HCT116 (cell line): ENCODE measurements around the gene TSC22D4. TPM values are rescaled to one million over a fixed set of nuclear protein-coding genes. Genes with fewer than 3 reads are reported as not detected.
"Not testable (repeated sequence)": the region's sequence is repeated elsewhere in the genome, so short reads cannot be mapped to it uniquely, and the experiment has no call there.

Source experiments
- ATAC-seq: fragments of 200-7000 bp; cut with Tn5 transposase; 2 replicates; pipeline ENCODE4 v1.9.1; 2020; ENCODE audit warnings: mild to moderate bottlenecking, moderate library complexity
- BruUV-seq: library from RNA; stranded (reverse); fragments of 400-500 nt; replicated peaks from 2 replicates; lab custom pipeline; 2021; lab: Mats Ljungman, UMichigan
- CTCF ChIA-PET: fragments of 300-600 bp; sonication (Branson Sonifier 250); formaldehyde crosslinking; loops from one replicate; lab custom pipeline; 2021; ENCODE audit warnings: antibody characterized with exemption; lab: Charles Lee
- POLR2A ChIA-PET: fragments of 300-600, 350-600 bp; sonication (Branson Sonifier 250); formaldehyde crosslinking; loops from one replicate; lab custom pipeline; 2021; ENCODE audit warnings: antibody characterized with exemption; lab: Charles Lee
- RAD21 ChIA-PET, 2 experiments: fragments of 300-600 bp; sonication (Branson Sonifier 250); formaldehyde crosslinking; loops; one replicate each; lab custom pipeline; 2023; ENCODE audit warnings: low total read pairs in 2 of 2; ENCODE audit not compliant: uncharacterized antibody in 2 of 2, unreplicated experiment in 2 of 2, low non-redundant PET in 1 of 2; lab: Charles Lee
- DNase-seq: peaks from one replicate; pipeline ENCODE4 v3.0.0-alpha.2; 2010; ENCODE audit warnings: low read depth, low spot score
- H2AFZ ChIP-seq: fragments of 200-600 bp; shearing (Covaris generic), sonication (generic); 2 replicates; pipeline ENCODE4 v1.6.1; 2017; ENCODE audit warnings: low read depth, mixed run types, mixed read lengths, antibody characterized with exemption, low read length; ENCODE audit not compliant: poor library complexity, severe bottlenecking
- H3K27ac ChIP-seq: 2 replicates; pipeline ENCODE4 v1.5.1; 2012; ENCODE audit warnings: low read depth, low read length
- H3K27me3 ChIP-seq: fragments of 200-600 bp; sonication (generic); 2 replicates; pipeline ENCODE4 v1.6.1; 2016; ENCODE audit warnings: mixed run types, low read length, mixed read lengths; ENCODE audit not compliant: insufficient read depth
- H3K36me3 ChIP-seq, 2 experiments: fragments of 200-500 bp in 1 of 2; fragments of 200-600 bp in 1 of 2; sonication (Bioruptor generic) in 1 of 2; sonication (generic) in 1 of 2; 2 replicates each; pipeline versions ENCODE4 v1.5.1 to v1.6.1; 2014 to 2016; ENCODE audit warnings: low read length in 2 of 2, inconsistent platforms in 1 of 2, mixed read lengths in 1 of 2, mixed run types in 1 of 2; ENCODE audit not compliant: insufficient read depth in 2 of 2, control insufficient read depth in 1 of 2
- H3K4me1 ChIP-seq, 2 experiments: fragments of 200-600 bp in 1 of 2; sonication (generic) in 1 of 2; 2 replicates each; pipeline versions ENCODE4 v1.5.1 to v1.6.1; 2012 to 2017; ENCODE audit warnings: low read length in 2 of 2, inconsistent platforms in 1 of 2, mild to moderate bottlenecking in 1 of 2, mixed read lengths in 1 of 2, mixed run types in 1 of 2, moderate library complexity in 1 of 2; ENCODE audit not compliant: insufficient read depth in 2 of 2, control insufficient read depth in 1 of 2
- H3K4me2 ChIP-seq: fragments of 200-600 bp; sonication (generic); 2 replicates; pipeline ENCODE4 v1.6.1; 2017; ENCODE audit warnings: mixed run types, low read length, mixed read lengths
- H3K4me3 ChIP-seq, 2 experiments: fragments of 200-600 bp in 1 of 2; sonication (generic) in 1 of 2; replicated peaks in 1 of 2; 2 replicates each; pipeline ENCODE4 v1.5.1; 2011 to 2016; ENCODE audit warnings: low read length in 2 of 2, control low read depth in 1 of 2, low read depth in 1 of 2, mild to moderate bottlenecking in 1 of 2, mixed read lengths in 1 of 2, mixed run types in 1 of 2
- H3K79me2 ChIP-seq: fragments of 200-600 bp; sonication (generic); 2 replicates; pipeline ENCODE4 v1.6.1; 2017; ENCODE audit warnings: mild to moderate bottlenecking, mixed run types, low read length, moderate library complexity, mixed read lengths; ENCODE audit not compliant: insufficient read depth
- H3K9ac ChIP-seq: fragments of 200-600 bp; sonication (generic); 2 replicates; pipeline ENCODE4 v1.6.1; 2016; ENCODE audit warnings: low read length, mixed read lengths
- H3K9me2 ChIP-seq: fragments of 200-600 bp; sonication (generic), shearing (Covaris generic); 2 replicates; pipeline ENCODE4 v1.6.1; 2017; ENCODE audit warnings: mixed run types, mild to moderate bottlenecking, moderate library complexity; ENCODE audit not compliant: insufficient read depth
- H3K9me3 ChIP-seq, 2 experiments: fragments of 200-500 bp in 1 of 2; fragments of 200-600 bp in 1 of 2; sonication (Bioruptor generic) in 1 of 2; sonication (generic) in 1 of 2; 2 replicates each; pipeline ENCODE4 v1.6.1; 2014 to 2017; ENCODE audit warnings: low read length in 2 of 2, mixed read lengths in 2 of 2, inconsistent platforms in 1 of 2, low read depth in 1 of 2, mild to moderate bottlenecking in 1 of 2, mixed run types in 1 of 2, moderate library complexity in 1 of 2; ENCODE audit not compliant: control insufficient read depth in 1 of 2, insufficient read depth in 1 of 2
- H4K20me1 ChIP-seq: fragments of 200-600 bp; sonication (generic), shearing (Covaris generic); 2 replicates; pipeline ENCODE4 v1.6.1; 2017; ENCODE audit warnings: mixed run types, mild to moderate bottlenecking, moderate library complexity; ENCODE audit not compliant: insufficient read depth
- CEBPB ChIP-seq: IDR thresholded peaks from 2 replicates; pipeline ENCODE4 v1.6.1; 2012; ENCODE audit warnings: low read depth
- FOSL1 ChIP-seq: IDR thresholded peaks from 2 replicates; pipeline ENCODE4 v1.6.1; 2012; ENCODE audit warnings: low read depth
- POLR2AphosphoS5 ChIP-seq: IDR thresholded peaks from 2 replicates; pipeline ENCODE4 v1.6.1; 2011; ENCODE audit warnings: mild to moderate bottlenecking, low read depth, low read length, moderate library complexity
- RAD21 ChIP-seq: IDR thresholded peaks from 2 replicates; pipeline ENCODE4 v1.6.1; 2012; ENCODE audit warnings: low read depth, mild to moderate bottlenecking
- SIN3A ChIP-seq: IDR thresholded peaks from 2 replicates; pipeline ENCODE4 v1.6.1; 2012; ENCODE audit warnings: low read depth
- SP1 ChIP-seq: IDR thresholded peaks from 2 replicates; pipeline ENCODE4 v1.6.1; 2012; ENCODE audit warnings: low read depth
- SRF ChIP-seq: IDR thresholded peaks from 2 replicates; pipeline ENCODE4 v1.6.1; 2012; ENCODE audit warnings: low read depth
- TCF7L2 ChIP-seq: IDR thresholded peaks from 2 replicates; pipeline ENCODE4 v1.7.0; 2011; ENCODE audit warnings: borderline replicate concordance, inconsistent platforms; ENCODE audit not compliant: insufficient read depth, insufficient read length; ENCODE audit errors: extremely low read depth
- intact Hi-C: fragments of 100-400 bp; cut with micrococcal nuclease; formaldehyde crosslinking; loops from 2 replicates; pipeline ENCODE4 v1.10.0; 2022
- total RNA-seq: library from RNA; stranded (reverse); gene quantifications from one replicate; pipeline ENCODE4 v1.2.1, GENCODE V29; 2021; ENCODE audit not compliant: unreplicated experiment
- TF ChIP-seq, protein P1 (sequence below): IDR thresholded peaks from 2 replicates; pipeline ENCODE4 v1.6.1; 2012
- TF ChIP-seq, protein P2 (sequence below): IDR thresholded peaks from 2 replicates; pipeline ENCODE4 v1.6.1; 2012
- TF ChIP-seq, protein P3 (sequence below): IDR thresholded peaks from 2 replicates; pipeline ENCODE4 v1.6.1; 2012; ENCODE audit warnings: low read depth

TSC22D4 gene
- total RNA-seq, 1 experiment from 2014 or later: 36.9 TPM

DNA sequence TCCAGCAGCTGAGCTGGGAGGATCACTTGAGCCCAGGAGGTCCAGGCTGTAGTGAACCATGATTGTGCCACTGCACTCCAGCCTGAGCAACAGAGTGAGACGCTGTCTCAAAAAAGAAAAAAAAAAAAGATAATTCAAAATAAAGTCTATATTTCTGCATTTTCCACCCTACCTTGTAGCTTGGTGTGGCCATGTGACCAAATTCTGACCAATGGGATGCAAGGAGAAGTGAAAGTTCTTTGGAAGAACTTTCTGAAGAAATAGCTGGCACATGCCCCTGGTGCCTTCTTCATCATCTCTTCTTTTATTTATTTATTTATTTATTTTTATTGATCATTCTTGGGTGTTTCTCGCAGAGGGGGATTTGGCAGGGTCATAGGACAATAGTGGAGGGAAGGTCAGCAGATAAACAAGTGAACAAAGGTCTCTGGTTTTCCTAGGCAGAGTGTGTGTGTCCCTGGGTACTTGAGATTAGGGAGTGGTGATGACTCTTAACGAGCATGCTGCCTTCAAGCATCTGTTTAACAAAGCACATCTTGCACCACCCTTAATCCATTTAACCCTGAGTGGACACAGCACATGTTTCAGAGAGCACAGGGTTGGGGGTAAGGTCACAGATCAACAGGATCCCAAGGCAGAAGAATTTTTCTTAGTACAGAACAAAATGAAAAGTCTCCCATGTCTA lies 43.0 kb upstream of the TSC22D4 start:
- ATAC-seq, H3K9ac ChIP-seq, H3K27ac ChIP-seq, H3K9me3 ChIP-seq, H3K9me2 ChIP-seq, H3K4me2 ChIP-seq, H3K4me1 ChIP-seq, CTCF ChIA-PET, H2AFZ ChIP-seq, H3K4me3 ChIP-seq, H3K27me3 ChIP-seq, H3K79me2 ChIP-seq, intact Hi-C loops, BruUV-seq, H4K20me1 ChIP-seq, DNase-seq, POLR2A ChIA-PET, RAD21 ChIA-PET, H3K36me3 ChIP-seq: not testable (repeated sequence)

DNA sequence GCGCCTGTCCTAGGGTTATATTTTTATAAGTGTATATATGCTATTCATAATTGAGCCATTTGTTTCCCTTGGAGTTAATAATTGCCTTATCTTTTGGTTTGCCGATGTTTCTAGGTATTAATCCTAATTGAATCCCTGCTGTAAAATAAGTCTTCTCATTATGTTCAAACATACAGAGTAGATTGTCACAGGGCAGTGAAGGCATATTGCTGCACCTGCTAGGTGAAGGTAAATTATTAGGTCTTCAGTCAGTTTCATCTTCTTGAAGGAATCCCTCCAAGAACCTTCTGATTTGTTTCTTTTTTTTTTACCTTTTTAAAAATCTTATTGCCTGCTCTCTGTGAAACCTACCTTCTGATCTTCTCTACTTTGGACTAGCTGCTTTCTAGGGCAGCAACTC lies 42.1 kb upstream of the TSC22D4 start:
- Histone ChIP-seq H3K9ac (no peak overlapping the region), H3K36me3 (no peaks in the 10 kb centered on the region), H3K4me2 (no peak overlapping the region), H3K9me2 (no peaks in the 10 kb centered on the region), H2AFZ (no peak overlapping the region), H3K27me3 (no peaks in the 10 kb centered on the region), H4K20me1 (no peaks in the 10 kb centered on the region), H3K4me1 (peaks cover 0 to 4% of the 10 kb centered on the region in 2 experiments; a peak in 2 of 4 replicates), H3K9me3 (no peaks in the 10 kb centered on the region), H3K79me2 (no peaks in the 10 kb centered on the region), H3K4me3 (no peak overlapping the region), H3K27ac (no peak overlapping the region)
- no peak for ATAC-seq
- TF ChIP-seq TCF7L2: no peak
- no peak for TF ChIP-seq SP1
- TF ChIP-seq, protein P1, sequence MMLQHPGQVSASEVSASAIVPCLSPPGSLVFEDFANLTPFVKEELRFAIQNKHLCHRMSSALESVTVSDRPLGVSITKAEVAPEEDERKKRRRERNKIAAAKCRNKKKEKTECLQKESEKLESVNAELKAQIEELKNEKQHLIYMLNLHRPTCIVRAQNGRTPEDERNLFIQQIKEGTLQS: no peak
- TF ChIP-seq SRF: no peak
- no peak for TF ChIP-seq FOSL1
- no peak for TF ChIP-seq POLR2AphosphoS5
- no peak for TF ChIP-seq RAD21
- no peak for TF ChIP-seq SIN3A
- no peak for TF ChIP-seq CEBPB
- TF ChIP-seq, protein P2, sequence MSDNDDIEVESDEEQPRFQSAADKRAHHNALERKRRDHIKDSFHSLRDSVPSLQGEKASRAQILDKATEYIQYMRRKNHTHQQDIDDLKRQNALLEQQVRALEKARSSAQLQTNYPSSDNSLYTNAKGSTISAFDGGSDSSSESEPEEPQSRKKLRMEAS: no peak
- TF ChIP-seq, protein P3, sequence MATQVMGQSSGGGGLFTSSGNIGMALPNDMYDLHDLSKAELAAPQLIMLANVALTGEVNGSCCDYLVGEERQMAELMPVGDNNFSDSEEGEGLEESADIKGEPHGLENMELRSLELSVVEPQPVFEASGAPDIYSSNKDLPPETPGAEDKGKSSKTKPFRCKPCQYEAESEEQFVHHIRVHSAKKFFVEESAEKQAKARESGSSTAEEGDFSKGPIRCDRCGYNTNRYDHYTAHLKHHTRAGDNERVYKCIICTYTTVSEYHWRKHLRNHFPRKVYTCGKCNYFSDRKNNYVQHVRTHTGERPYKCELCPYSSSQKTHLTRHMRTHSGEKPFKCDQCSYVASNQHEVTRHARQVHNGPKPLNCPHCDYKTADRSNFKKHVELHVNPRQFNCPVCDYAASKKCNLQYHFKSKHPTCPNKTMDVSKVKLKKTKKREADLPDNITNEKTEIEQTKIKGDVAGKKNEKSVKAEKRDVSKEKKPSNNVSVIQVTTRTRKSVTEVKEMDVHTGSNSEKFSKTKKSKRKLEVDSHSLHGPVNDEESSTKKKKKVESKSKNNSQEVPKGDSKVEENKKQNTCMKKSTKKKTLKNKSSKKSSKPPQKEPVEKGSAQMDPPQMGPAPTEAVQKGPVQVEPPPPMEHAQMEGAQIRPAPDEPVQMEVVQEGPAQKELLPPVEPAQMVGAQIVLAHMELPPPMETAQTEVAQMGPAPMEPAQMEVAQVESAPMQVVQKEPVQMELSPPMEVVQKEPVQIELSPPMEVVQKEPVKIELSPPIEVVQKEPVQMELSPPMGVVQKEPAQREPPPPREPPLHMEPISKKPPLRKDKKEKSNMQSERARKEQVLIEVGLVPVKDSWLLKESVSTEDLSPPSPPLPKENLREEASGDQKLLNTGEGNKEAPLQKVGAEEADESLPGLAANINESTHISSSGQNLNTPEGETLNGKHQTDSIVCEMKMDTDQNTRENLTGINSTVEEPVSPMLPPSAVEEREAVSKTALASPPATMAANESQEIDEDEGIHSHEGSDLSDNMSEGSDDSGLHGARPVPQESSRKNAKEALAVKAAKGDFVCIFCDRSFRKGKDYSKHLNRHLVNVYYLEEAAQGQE: no peak
- CTCF ChIA-PET: no interaction called here
- DNase-seq: no peak
- intact Hi-C loops: no loop called here
- no TSS peak for BruUV-seq
- RAD21 ChIA-PET: no interaction called here
- POLR2A ChIA-PET: no interaction called here
